Measurements from ENCODE around the gene SERINC5.
"Not testable (repeated sequence)": the region's sequence is repeated elsewhere in the genome, so short reads cannot be mapped to it uniquely, and the experiment has no call there.

Gene SERINC5

GRCh38 chr5:80225189-80225933 lies 30.5 kb downstream of the SERINC5 start:
- no peak for DNase-seq

GRCh38 chr5:80223561-80223960 lies 32.3 kb downstream of the SERINC5 start:
- DNase-seq, result no peak

- DNase-seq, result no peak
These were observed 35.5 kb downstream of the SERINC5 start for GRCh38 chr5:80220245-80220897.

- DNase-seq, result no peak
These were observed 36.5 kb downstream of the SERINC5 start for GRCh38 chr5:80219391-80219790.

GRCh38 chr5:80217667-80218066 lies 38.2 kb downstream of the SERINC5 start:
- DNase-seq, result no peak

GRCh38 chr5:80216753-80217596 lies 38.9 kb downstream of the SERINC5 start:
- no peak for DNase-seq

- no peak for DNase-seq
These were observed 39.8 kb downstream of the SERINC5 start for GRCh38 chr5:80216096-80216495.

GRCh38 chr5:80215523-80215922 lies 40.3 kb downstream of the SERINC5 start:
- DNase-seq, result no peak

GRCh38 chr5:80213466-80213865 lies 42.4 kb downstream of the SERINC5 start:
- DNase-seq, result no peak

GRCh38 chr5:80212171-80212667 lies 43.6 kb downstream of the SERINC5 start:
- DNase-seq, result no peak

- DNase-seq, result no peak
These were observed 44.5 kb downstream of the SERINC5 start for GRCh38 chr5:80211327-80211726.

- no peak for DNase-seq
These were observed 45.8 kb downstream of the SERINC5 start for GRCh38 chr5:80210014-80210413.

GRCh38 chr5:80208381-80208780 lies 47.5 kb downstream of the SERINC5 start:
- DNase-seq, result no peak

- DNase-seq, result no peak
These were observed 48.0 kb downstream of the SERINC5 start for GRCh38 chr5:80207832-80208231.

- DNase-seq, result no peak
These were observed 49.6 kb downstream of the SERINC5 start for GRCh38 chr5:80206282-80206681.

GRCh38 chr5:80205846-80206245 lies 50.0 kb downstream of the SERINC5 start:
- DNase-seq, result no peak

GRCh38 chr5:80204808-80205614 lies 50.8 kb downstream of the SERINC5 start:
- no peak for DNase-seq

- not testable (repeated sequence) for DNase-seq
These were observed 54.1 kb downstream of the SERINC5 start for GRCh38 chr5:80201763-80202162.

- DNase-seq, result no peak
These were observed 56.9 kb downstream of the SERINC5 start for GRCh38 chr5:80198920-80199319.

- no peak for DNase-seq
These were observed 57.4 kb downstream of the SERINC5 start for GRCh38 chr5:80198399-80198798.

GRCh38 chr5:80195837-80196400 lies 59.9 kb downstream of the SERINC5 start:
- DNase-seq, result no peak

- no peak for DNase-seq
These were observed 61.4 kb downstream of the SERINC5 start for GRCh38 chr5:80194468-80194867.

Data from activated naive CD4-positive, alpha-beta T cell (primary cell).